HAP-1 (cell line): ENCODE data around the gene SUV39H2.
"Not testable (repeated sequence)": the region's sequence is repeated elsewhere in the genome, so short reads cannot be mapped to it uniquely, and the experiment has no call there.

Experiments used
- DNase-seq, 2 experiments: peaks; one replicate each; pipeline ENCODE4 v3.0.0-alpha.2; 2016 to 2020; ENCODE audit warnings: low spot score in 2 of 2
- H3K27me3 ChIP-seq: fragments of 250-450 bp; sonication (Bioruptor Pico); 2 replicates; pipeline ENCODE4 v1.5.1; 2020; ENCODE audit warnings: low read depth, mild to moderate bottlenecking, moderate library complexity
- H3K36me3 ChIP-seq: fragments of 250-450 bp; sonication (Bioruptor Pico); replicated peaks from 2 replicates; pipeline ENCODE4 v1.5.1; 2020; ENCODE audit warnings: mild to moderate bottlenecking
- H3K4me1 ChIP-seq: fragments of 250-450 bp; sonication (Bioruptor Pico); 2 replicates; pipeline ENCODE4 v1.5.1; 2020; ENCODE audit warnings: mild to moderate bottlenecking
- H3K4me3 ChIP-seq: fragments of 250-450 bp; sonication (Bioruptor Pico); 2 replicates; pipeline ENCODE4 v1.5.1; 2020; ENCODE audit warnings: mild to moderate bottlenecking, moderate library complexity
- H3K9me3 ChIP-seq: fragments of 250-450 bp; sonication (Bioruptor Pico); 2 replicates; pipeline ENCODE4 v1.5.1; 2020; ENCODE audit warnings: mild to moderate bottlenecking, moderate library complexity
- in situ Hi-C: fragments of 300-500 bp; cut with MboI; formaldehyde crosslinking; loops from 3 replicates; pipeline ENCODE4 v1.14.3; 2020; ENCODE audit warnings: low sequenced_read_pairs, inconsistent platforms, mixed read lengths

Gene SUV39H2

GRCh38 chr10:14858338-14858960 lies 20.2 kb upstream of the SUV39H2 start:
- in situ Hi-C loops = no loop called here
- DNase-seq = no peak
- peaks cover 26% of the 10 kb centered on the region for H3K36me3 ChIP-seq
- H3K9me3 ChIP-seq = no peaks in the 10 kb centered on the region
- H3K4me1 ChIP-seq = peaks cover 17% of the 10 kb centered on the region
- H3K4me3 ChIP-seq = no peak overlapping the region
- H3K27me3 ChIP-seq = no peaks in the 10 kb centered on the region

GRCh38 chr10:14859043-14859442 lies 19.6 kb upstream of the SUV39H2 start:
- no peaks in the 10 kb centered on the region for H3K27me3 ChIP-seq
- in situ Hi-C loops = no loop called here
- H3K4me1 ChIP-seq = peaks cover 17% of the 10 kb centered on the region
- no peak overlapping the region for H3K4me3 ChIP-seq
- H3K9me3 ChIP-seq = no peaks in the 10 kb centered on the region
- H3K36me3 ChIP-seq = peaks cover 20% of the 10 kb centered on the region
- no peak for DNase-seq

DNA sequence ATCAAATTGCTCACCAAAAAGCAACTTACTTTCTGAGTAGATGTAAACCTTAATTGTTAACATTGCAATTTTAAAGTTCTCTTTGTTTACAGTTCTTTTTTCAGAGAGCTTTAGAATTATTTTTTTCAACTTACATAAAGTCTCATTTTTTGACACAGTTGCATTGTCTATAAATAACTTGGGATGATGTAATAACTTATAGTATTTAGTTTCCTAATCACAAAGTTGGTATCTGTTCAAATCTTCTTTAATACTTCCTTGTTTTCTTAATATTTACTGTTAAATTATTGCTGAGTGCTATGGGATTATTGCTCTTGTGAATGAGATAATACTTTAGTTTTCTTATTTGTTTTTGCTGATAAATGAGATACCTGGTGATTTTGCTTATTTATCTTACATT lies 18.9 kb upstream of the SUV39H2 start:
- DNase-seq = no peak
- Histone ChIP-seq H3K4me3 (no peak overlapping the region), H3K4me1 (peaks cover 17% of the 10 kb centered on the region), H3K9me3 (no peaks in the 10 kb centered on the region), H3K27me3 (no peaks in the 10 kb centered on the region), H3K36me3 (peaks cover 18% of the 10 kb centered on the region)
- in situ Hi-C loops = no loop called here

- H3K36me3 ChIP-seq = peaks cover 16% of the 10 kb centered on the region
- in situ Hi-C loops = no loop called here
- H3K4me3 ChIP-seq = no peak overlapping the region
- no peaks in the 10 kb centered on the region for H3K9me3 ChIP-seq
- H3K27me3 ChIP-seq = no peaks in the 10 kb centered on the region
- DNase-seq = no peak
- peaks cover 17% of the 10 kb centered on the region for H3K4me1 ChIP-seq
Measured at GRCh38 chr10:14860791-14861190, 17.9 kb upstream of the SUV39H2 start.

GRCh38 chr10:14864466-14864865 lies 14.2 kb upstream of the SUV39H2 start:
- H3K4me1 ChIP-seq, in situ Hi-C loops, DNase-seq, H3K4me3 ChIP-seq, H3K9me3 ChIP-seq, H3K27me3 ChIP-seq: not testable (repeated sequence)
- H3K36me3 ChIP-seq = peaks cover 27% of the 10 kb centered on the region

GRCh38 chr10:14864871-14865270 lies 13.8 kb upstream of the SUV39H2 start:
- DNase-seq, H3K4me1 ChIP-seq, H3K4me3 ChIP-seq, H3K9me3 ChIP-seq, H3K27me3 ChIP-seq, in situ Hi-C loops: not testable (repeated sequence)
- peaks cover 30% of the 10 kb centered on the region for H3K36me3 ChIP-seq

GRCh38 chr10:14873090-14873760 lies 5.4 kb upstream of the SUV39H2 start:
- in situ Hi-C loops = no loop called here
- no peak for DNase-seq

DNA sequence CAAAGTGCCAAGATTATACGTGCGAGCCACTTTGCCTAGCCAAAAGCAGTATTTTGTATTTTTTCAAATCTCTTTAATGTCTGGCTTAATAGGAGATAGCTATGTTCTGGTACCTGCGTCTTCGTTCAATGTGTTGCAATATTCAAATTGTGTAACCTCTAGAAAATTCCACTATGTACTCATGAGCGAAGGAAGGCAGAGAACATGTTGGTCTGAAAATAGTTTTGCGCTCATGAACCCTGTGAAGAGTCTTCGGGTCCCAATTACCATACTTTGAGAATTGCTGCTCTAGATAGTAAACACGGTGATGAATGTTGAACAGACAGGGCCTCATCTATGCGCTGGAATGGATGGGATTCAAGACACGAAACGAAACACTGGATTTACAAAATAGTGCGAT lies 2.7 kb upstream of the SUV39H2 start:
- H3K4me3 ChIP-seq = no peak overlapping the region
- in situ Hi-C loops = no loop called here
- peaks cover 11% of the 10 kb centered on the region for H3K36me3 ChIP-seq
- H3K4me1 ChIP-seq = peaks cover 10% of the 10 kb centered on the region
- no peak for DNase-seq
- no peaks in the 10 kb centered on the region for H3K27me3 ChIP-seq
- no peaks in the 10 kb centered on the region for H3K9me3 ChIP-seq

More at GRCh38 chr10:14873090-14873760, 5.4 kb upstream of the SUV39H2 start:
- H3K9me3 ChIP-seq = no peaks in the 10 kb centered on the region
- H3K4me1 ChIP-seq = peaks cover 6% of the 10 kb centered on the region
- no peak overlapping the region for H3K4me3 ChIP-seq
- H3K36me3 ChIP-seq = peaks cover 33% of the 10 kb centered on the region
- no peaks in the 10 kb centered on the region for H3K27me3 ChIP-seq

GRCh38 chr10:14876764-14877163 lies 1.9 kb upstream of the SUV39H2 start:
- H3K4me1 ChIP-seq = peaks cover 17% of the 10 kb centered on the region
- in situ Hi-C loops = no loop called here
- peaks cover 10% of the 10 kb centered on the region for H3K36me3 ChIP-seq
- H3K9me3 ChIP-seq = no peaks in the 10 kb centered on the region
- no peak overlapping the region; the same call in 1 of the 2 replicates for H3K4me3 ChIP-seq
- no peaks in the 10 kb centered on the region for H3K27me3 ChIP-seq
- no peak for DNase-seq

DNA sequence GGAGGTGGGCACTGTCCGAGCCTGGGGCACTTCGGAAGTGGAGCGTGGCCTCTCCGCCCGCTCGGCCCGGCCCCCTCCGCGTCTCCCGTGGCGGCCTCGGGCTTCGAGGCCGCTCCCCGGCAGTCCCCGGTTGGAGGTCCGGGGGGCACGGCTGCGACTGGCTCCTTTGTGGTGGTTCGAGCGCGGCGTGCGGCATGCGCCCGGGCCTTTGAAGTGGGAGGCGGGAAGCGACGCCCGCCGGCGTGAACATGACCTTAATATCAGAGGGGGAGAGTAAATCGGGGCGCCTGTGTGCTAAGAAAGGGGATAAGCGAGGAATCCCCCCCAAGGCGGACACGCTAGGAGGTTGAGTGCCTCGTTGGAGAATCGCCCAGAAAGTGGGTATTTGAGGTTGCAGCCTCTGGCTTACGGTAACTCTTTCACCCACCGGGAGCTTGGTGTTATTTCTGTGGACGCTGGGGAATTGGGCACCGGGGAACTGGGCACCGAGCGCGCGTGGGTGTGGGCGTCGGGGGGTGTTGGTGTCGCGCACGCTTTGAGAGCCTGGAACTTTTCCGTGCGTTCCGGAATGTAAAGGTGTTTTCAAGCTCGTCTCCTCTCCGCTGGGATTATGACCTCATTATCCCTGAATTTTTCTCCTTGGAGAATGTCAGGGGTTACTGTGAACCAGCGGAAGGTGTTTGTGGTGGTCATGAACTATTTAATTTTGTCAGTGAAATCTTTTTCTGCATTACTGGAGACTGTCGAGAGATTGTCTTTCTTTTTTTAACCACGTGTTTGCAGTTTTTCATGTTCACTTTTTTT lies 660 bp downstream of the SUV39H2 start:
- in situ Hi-C loops = no loop called here
- Histone ChIP-seq H3K36me3 (peaks cover 20% of the 10 kb centered on the region), H3K9me3 (no peaks in the 10 kb centered on the region), H3K4me1 (peaks cover 19% of the 10 kb centered on the region), H3K4me3 (peak overlapping the region; percentile 95), H3K27me3 (no peaks in the 10 kb centered on the region)
- DNase-seq = peak in 1 of 2 experiments; percentile 37

DNA sequence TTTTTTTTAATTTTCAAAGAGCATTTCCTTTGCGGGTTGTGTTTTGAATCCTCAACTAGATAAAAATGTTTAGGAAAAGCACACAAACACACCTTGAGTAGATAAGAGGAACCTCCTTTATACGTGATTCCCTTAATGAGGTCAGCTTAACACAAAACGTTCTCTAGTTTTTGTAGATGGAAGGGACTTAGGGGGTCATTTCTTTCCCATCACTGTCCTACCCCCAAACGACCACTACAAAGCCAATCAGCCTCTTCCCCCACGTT lies 1.2 kb downstream of the SUV39H2 start:
- Histone ChIP-seq H3K36me3 (peaks cover 25% of the 10 kb centered on the region), H3K4me1 (peaks cover 19% of the 10 kb centered on the region), H3K4me3 (peak overlapping the region; percentile 95), H3K27me3 (no peaks in the 10 kb centered on the region), H3K9me3 (no peaks in the 10 kb centered on the region)
- no peak for DNase-seq
- in situ Hi-C loops = no loop called here

DNA sequence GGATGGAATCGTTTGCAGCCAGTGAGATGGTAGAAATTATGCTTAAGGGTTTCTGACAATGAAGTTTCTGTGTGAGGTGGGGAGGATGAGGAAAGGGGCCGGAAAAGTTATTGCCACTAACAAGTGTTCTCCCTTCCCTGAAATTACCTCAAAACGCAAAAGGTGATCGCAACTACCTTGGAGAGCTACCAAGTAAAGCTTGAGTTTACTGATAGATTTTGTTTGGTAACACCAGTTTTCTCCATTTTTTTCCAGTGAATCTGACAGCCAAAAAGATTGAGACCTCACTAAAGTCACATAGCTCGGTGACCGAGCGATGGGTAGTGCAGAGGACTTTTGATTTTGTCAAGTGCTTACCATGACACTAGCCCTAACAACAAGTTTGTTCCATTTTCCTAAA lies 1.6 kb downstream of the SUV39H2 start:
- Histone ChIP-seq H3K4me1 (peaks cover 19% of the 10 kb centered on the region), H3K9me3 (no peaks in the 10 kb centered on the region), H3K36me3 (peaks cover 25% of the 10 kb centered on the region), H3K4me3 (peak overlapping the region; percentile 95), H3K27me3 (no peaks in the 10 kb centered on the region)
- DNase-seq = peak in 1 of 2 experiments; percentile 3
- in situ Hi-C loops = no loop called here

DNA sequence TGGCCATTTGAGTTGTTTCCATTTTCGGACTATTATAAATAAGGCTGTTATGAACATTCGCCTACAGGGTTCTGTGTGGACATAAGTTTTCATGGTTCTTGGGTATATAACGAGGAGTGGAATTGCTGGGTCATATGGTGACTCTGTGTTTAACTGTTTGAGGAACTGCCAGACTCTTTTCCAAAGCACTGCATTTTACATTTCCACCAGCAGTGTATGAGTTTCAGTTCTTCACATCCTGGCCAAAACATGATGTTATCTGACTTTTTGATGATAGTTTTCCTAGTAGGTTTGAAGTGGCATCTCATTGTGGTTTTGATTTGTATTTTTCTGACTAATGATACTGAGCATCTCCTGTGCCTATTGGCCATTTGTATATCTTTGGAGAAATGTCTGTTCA lies 5.4 kb downstream of the SUV39H2 start:
- Histone ChIP-seq H3K27me3 (no peaks in the 10 kb centered on the region), H3K4me3 (no peak overlapping the region), H3K4me1 (peaks cover 14% of the 10 kb centered on the region), H3K9me3 (no peaks in the 10 kb centered on the region), H3K36me3 (peaks cover 44% of the 10 kb centered on the region)
- no peak for DNase-seq
- in situ Hi-C loops = no loop called here

GRCh38 chr10:14889318-14889717 lies 10.7 kb downstream of the SUV39H2 start:
- H3K9me3 ChIP-seq = no peaks in the 10 kb centered on the region
- no peaks in the 10 kb centered on the region for H3K4me1 ChIP-seq
- H3K4me3 ChIP-seq = no peak overlapping the region
- peaks cover 27% of the 10 kb centered on the region for H3K36me3 ChIP-seq
- no peak for DNase-seq
- in situ Hi-C loops = no loop called here
- H3K27me3 ChIP-seq = no peaks in the 10 kb centered on the region
